NCI-H446 treated with DMSO at 0.1 percent for 48 hours (cell line): ENCODE measurements around the gene TIAM2.
"Not testable (repeated sequence)": the region's sequence is repeated elsewhere in the genome, so short reads cannot be mapped to it uniquely, and the experiment has no call there.

ENCODE experiments used
- DNase-seq: peaks from one replicate; lab custom pipeline; 2025; lab: John Stamatoyannopoulos, UW

The TIAM2 gene

GRCh38 chr6:155163601-155164000 is 168.5 kb downstream of the TIAM2 start:
- DNase-seq, result no peak

- DNase-seq, result no peak
Observed at GRCh38 chr6:155165029-155165710, 170.1 kb downstream of the TIAM2 start.

GRCh38 chr6:155170519-155170918 is 175.4 kb downstream of the TIAM2 start:
- no peak for DNase-seq

- DNase-seq, result peak; percentile 93
Observed at GRCh38 chr6:155171109-155171746, 176.1 kb downstream of the TIAM2 start.

- DNase-seq, result peak; percentile 80
Observed at GRCh38 chr6:155171747-155172449, 176.8 kb downstream of the TIAM2 start.

- no peak for DNase-seq
Observed at GRCh38 chr6:155173488-155173887, 178.4 kb downstream of the TIAM2 start.

GRCh38 chr6:155174576-155175211 is 179.6 kb downstream of the TIAM2 start:
- peak; percentile 51 for DNase-seq

GRCh38 chr6:155177363-155177961 is 182.3 kb downstream of the TIAM2 start:
- DNase-seq, result peak; percentile 3

- DNase-seq, result no peak
Observed at GRCh38 chr6:155181498-155181897, 186.4 kb downstream of the TIAM2 start.

GRCh38 chr6:155182103-155182502 is 187.0 kb downstream of the TIAM2 start:
- DNase-seq, result no peak

GRCh38 chr6:155183095-155183494 is 188.0 kb downstream of the TIAM2 start:
- DNase-seq, result no peak

GRCh38 chr6:155185041-155185440 is 189.9 kb downstream of the TIAM2 start:
- DNase-seq, result not testable (repeated sequence)

GRCh38 chr6:155185544-155185943 is 190.4 kb downstream of the TIAM2 start:
- DNase-seq, result no peak

- no peak for DNase-seq
Observed at GRCh38 chr6:155186052-155186658, 191.0 kb downstream of the TIAM2 start.

- no peak for DNase-seq
Observed at GRCh38 chr6:155187106-155187505, 192.0 kb downstream of the TIAM2 start.

- no peak for DNase-seq
Observed at GRCh38 chr6:155187994-155188706, 193.0 kb downstream of the TIAM2 start.

GRCh38 chr6:155188707-155189496 is 193.8 kb downstream of the TIAM2 start:
- no peak for DNase-seq

GRCh38 chr6:155190677-155191076 is 195.6 kb downstream of the TIAM2 start:
- no peak for DNase-seq

GRCh38 chr6:155193526-155193925 is 198.4 kb downstream of the TIAM2 start:
- no peak for DNase-seq

- DNase-seq, result no peak
Observed at GRCh38 chr6:155194399-155194798, 199.3 kb downstream of the TIAM2 start.
